ENCODE measurements around the gene RAPGEF4.

The RAPGEF4 gene

DNA sequence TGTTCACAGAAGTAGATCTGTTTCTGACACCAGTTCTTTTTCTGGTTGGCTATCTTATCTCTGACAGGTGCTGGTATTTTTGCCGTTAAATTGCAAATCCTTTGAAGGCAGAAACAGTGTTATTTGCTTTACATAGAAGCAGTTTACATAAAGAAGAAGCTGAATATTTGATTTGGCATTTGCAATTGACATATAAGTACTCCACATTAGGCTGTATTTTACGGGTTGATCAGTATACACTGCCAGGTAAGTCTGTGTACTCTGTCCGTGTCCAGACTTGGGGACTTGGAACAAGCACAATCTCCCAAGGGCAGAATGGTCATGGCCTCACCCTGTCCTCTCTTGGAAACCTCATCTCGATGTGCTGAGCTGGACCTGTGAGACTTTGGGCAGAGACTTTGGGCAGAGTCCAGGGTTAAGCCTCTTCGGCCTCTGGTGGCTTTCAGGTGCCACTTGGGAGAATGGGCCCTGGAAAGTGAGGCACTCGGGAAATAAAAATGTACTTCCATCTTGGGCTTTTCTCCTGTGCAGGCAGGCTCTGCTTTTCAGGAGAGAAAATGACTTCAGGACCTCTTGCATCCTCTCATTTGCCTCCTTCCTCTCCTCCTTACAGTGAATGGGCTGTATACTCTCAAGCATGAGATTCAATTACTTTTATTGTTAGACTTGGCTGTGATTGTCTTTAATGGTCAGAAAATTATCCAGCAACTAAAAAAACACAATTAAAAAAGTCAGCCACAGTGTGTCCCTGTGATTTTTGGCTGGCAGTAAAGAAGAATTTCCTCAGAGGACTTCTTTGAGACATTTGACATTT lies 108.5 kb downstream of the RAPGEF4 start:
- Histone ChIP-seq H3K4me2 (ENCODE audit: low read length) (no peak overlapping the region), H3K36me3 (ENCODE audit: control insufficient read depth, low read length) (no peaks in the 10 kb centered on the region), H3K79me2 (ENCODE audit: control insufficient read depth, low read length) (no peaks in the 10 kb centered on the region), H3K4me1 (ENCODE audit: control insufficient read depth, low read length) (no peaks in the 10 kb centered on the region), H3F3A (ENCODE audit: control insufficient read depth, insufficient read depth) (no peaks in the 10 kb centered on the region), H3K4me3 (ENCODE audit: low read length) (no peak overlapping the region), H4K20me1 (ENCODE audit: control insufficient read depth, insufficient read depth, low read depth, low read length) (no peaks in the 10 kb centered on the region), H3K9me2 (replicated peaks; ENCODE audit: control insufficient read depth, low read length) (no peaks in the 10 kb centered on the region), H3K27me3 (ENCODE audit: control insufficient read depth, low read length) (peaks cover 7% of the 10 kb centered on the region; the same call in 1 of the 2 replicates), H3K27ac (ENCODE audit: low read depth, low read length) (no peak overlapping the region), H3K9me3 (ENCODE audit: control insufficient read depth, insufficient read depth, low read length) (no peaks in the 10 kb centered on the region)
- TF ChIP-seq, protein P1, sequence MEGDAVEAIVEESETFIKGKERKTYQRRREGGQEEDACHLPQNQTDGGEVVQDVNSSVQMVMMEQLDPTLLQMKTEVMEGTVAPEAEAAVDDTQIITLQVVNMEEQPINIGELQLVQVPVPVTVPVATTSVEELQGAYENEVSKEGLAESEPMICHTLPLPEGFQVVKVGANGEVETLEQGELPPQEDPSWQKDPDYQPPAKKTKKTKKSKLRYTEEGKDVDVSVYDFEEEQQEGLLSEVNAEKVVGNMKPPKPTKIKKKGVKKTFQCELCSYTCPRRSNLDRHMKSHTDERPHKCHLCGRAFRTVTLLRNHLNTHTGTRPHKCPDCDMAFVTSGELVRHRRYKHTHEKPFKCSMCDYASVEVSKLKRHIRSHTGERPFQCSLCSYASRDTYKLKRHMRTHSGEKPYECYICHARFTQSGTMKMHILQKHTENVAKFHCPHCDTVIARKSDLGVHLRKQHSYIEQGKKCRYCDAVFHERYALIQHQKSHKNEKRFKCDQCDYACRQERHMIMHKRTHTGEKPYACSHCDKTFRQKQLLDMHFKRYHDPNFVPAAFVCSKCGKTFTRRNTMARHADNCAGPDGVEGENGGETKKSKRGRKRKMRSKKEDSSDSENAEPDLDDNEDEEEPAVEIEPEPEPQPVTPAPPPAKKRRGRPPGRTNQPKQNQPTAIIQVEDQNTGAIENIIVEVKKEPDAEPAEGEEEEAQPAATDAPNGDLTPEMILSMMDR (IDR thresholded peaks at IDR 0.05; ENCODE audit: low read depth, low read length, poor library complexity, severe bottlenecking), result no peak

DNA sequence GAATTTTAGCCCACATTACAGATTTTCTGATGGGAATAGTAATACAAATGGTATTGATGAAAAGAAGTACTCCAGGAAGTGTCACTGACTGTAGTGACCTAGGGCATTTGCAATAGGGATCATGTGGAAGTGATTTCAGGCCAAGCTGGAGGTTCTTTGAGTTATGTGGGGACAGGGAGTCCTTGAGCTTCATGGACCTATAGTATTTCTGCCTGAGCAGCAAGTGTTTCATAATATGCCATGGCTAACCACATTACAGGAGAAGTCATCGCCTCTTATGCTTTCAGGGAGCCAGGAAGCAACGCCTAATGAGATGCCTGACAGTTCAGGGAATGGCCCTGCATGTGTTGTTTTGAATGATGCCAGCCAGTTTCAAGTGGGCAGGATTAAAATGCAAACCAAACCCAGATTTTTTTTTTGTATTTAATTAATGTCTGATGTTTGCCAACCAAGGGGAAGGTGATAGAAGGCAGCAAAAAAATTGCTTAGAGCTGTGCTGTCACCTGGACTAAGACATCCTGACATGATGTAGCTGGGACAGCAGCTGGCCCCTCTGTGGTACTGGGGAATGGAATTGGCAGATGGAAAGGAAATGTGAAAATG lies 109.5 kb downstream of the RAPGEF4 start:
- no peaks in the 10 kb centered on the region for H3K79me2 ChIP-seq (ENCODE audit: control insufficient read depth, low read length)
- H4K20me1 ChIP-seq (ENCODE audit: control insufficient read depth, insufficient read depth, low read depth, low read length), result no peaks in the 10 kb centered on the region
- no peaks in the 10 kb centered on the region for H3K9me2 ChIP-seq (replicated peaks; ENCODE audit: control insufficient read depth, low read length)
- peaks cover 7% of the 10 kb centered on the region; the same call in 1 of the 2 replicates for H3K27me3 ChIP-seq (ENCODE audit: control insufficient read depth, low read length)
- H3K4me2 ChIP-seq (ENCODE audit: low read length), result no peak overlapping the region
- no peak overlapping the region for H3K4me3 ChIP-seq (ENCODE audit: low read length)
- TF ChIP-seq, protein P1 (IDR thresholded peaks at IDR 0.05; ENCODE audit: low read depth, low read length, poor library complexity, severe bottlenecking), result no peak
- TF ChIP-seq EZH2phosphoT487 (IDR thresholded peaks at IDR 0.05; ENCODE audit: borderline replicate concordance, low read length), result no peak
- no peaks in the 10 kb centered on the region for H3F3A ChIP-seq (ENCODE audit: control insufficient read depth, insufficient read depth)
- no peak overlapping the region for H3K27ac ChIP-seq (ENCODE audit: low read depth, low read length)
- H3K9me3 ChIP-seq (ENCODE audit: control insufficient read depth, insufficient read depth, low read length), result no peaks in the 10 kb centered on the region
- no peaks in the 10 kb centered on the region for H3K36me3 ChIP-seq (ENCODE audit: control insufficient read depth, low read length)
- no peaks in the 10 kb centered on the region for H3K4me1 ChIP-seq (ENCODE audit: control insufficient read depth, low read length)

DNA sequence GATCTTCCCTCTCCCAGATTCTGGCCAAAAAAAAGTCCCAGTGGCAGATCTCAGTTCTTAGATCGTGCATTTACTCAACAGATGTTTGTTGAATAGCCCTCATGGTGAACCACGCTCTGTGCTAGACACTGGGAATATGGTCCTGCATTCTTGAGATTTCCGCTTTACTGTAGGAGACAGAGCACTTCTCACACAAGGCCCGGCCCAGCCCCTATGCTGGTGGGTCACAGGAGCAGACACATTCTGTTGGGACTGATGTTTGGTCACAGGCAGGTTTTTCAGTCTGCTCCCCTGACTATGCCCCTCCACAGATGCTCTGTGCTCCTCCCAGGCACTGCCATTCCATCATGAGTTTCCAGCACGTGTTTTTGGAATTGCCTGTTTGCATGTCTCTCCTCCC lies 110.9 kb downstream of the RAPGEF4 start:
- Histone ChIP-seq H3K9me3 (ENCODE audit: control insufficient read depth, insufficient read depth, low read length) (no peaks in the 10 kb centered on the region), H3K4me2 (ENCODE audit: low read length) (no peak overlapping the region), H3K4me1 (ENCODE audit: control insufficient read depth, low read length) (no peaks in the 10 kb centered on the region), H3K27ac (ENCODE audit: low read depth, low read length) (no peak overlapping the region), H3K4me3 (ENCODE audit: low read length) (no peak overlapping the region), H3K27me3 (ENCODE audit: control insufficient read depth, low read length) (peaks cover 7% of the 10 kb centered on the region; the same call in 1 of the 2 replicates), H3K9me2 (replicated peaks; ENCODE audit: control insufficient read depth, low read length) (no peaks in the 10 kb centered on the region), H3K36me3 (ENCODE audit: control insufficient read depth, low read length) (no peaks in the 10 kb centered on the region), H4K20me1 (ENCODE audit: control insufficient read depth, insufficient read depth, low read depth, low read length) (no peaks in the 10 kb centered on the region), H3K79me2 (ENCODE audit: control insufficient read depth, low read length) (no peaks in the 10 kb centered on the region), H3F3A (ENCODE audit: control insufficient read depth, insufficient read depth) (no peaks in the 10 kb centered on the region)
- TF ChIP-seq, protein P1 (IDR thresholded peaks at IDR 0.05; ENCODE audit: low read depth, low read length, poor library complexity, severe bottlenecking), result no peak
- no peak for TF ChIP-seq EZH2phosphoT487 (IDR thresholded peaks at IDR 0.05; ENCODE audit: borderline replicate concordance, low read length)
